Kidney tubule cell (primary cell): ENCODE measurements around the gene PEX10.
"Not testable (repeated sequence)": the region's sequence is repeated elsewhere in the genome, so short reads cannot be mapped to it uniquely, and the experiment has no call there.

Source experiments
- DNase-seq: peaks from one replicate; pipeline ENCODE4 v3.0.0-alpha.2; 2018; ENCODE audit warnings: low spot score

PEX10 gene

DNA sequence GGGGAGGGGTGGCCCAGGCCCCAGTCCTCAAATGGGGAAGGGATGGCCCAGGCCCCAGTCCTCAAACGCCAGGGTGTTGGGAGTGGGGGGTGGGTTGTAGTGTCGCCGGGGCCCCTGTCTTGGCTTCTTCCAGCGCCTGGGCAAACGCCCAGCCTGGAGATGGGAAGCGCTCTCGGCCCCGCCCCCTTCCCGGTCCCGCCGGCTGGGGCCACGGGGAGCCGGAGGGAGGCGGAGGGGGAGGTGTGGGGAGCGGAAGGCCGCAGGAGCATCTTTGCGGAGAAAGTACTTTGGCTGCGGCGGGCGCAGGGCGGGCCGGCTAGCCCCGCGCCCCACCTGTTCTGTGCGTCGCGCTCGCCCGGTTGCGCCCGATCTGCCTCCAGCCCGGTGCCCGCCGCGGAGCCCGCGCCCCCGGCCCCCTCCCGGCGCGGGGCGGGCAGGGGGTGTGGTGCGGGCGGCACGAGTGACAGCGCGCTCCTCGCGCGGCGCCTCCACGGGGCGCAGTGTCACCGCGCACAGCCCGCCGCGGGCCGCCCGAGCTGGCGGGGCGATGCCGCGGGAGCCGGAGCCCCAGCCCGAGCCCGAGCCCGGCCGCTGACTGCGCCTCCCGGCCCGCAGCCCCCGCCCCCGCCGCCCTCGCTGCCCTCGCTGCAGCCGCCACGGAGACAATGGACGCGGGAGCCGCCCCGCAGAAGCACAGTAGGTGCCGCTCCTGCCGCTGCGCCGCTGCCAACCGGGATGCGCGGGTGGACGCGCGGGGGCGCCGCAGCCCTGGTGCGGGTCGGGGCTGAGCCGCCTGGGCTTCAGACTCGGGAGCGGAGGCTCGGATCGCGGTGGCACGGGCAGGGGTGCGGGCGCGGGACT is 31.1 kb upstream of the PEX10 start:
- DNase-seq = peak; percentile 8

DNA sequence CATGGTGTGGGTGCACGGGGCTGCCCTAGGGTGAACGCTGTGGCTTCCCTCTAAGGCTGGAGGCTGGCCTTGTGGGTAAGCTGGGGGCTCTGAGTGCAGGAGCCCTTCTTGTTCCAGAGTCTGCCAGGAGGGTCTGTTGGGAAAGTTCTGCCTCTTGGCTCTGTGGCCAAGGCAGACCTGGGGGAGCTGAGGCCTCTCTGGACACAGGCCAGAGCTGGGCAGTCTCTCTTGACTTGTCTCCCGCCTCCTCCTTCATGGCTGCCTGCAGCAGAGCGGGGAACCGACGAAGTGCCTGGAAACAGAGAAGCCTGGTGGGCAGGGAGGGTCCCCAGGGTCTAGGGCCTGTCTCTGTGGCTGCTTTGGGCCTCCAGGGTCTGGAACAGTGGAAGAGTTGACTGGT is 30.3 kb upstream of the PEX10 start:
- DNase-seq = no peak

DNA sequence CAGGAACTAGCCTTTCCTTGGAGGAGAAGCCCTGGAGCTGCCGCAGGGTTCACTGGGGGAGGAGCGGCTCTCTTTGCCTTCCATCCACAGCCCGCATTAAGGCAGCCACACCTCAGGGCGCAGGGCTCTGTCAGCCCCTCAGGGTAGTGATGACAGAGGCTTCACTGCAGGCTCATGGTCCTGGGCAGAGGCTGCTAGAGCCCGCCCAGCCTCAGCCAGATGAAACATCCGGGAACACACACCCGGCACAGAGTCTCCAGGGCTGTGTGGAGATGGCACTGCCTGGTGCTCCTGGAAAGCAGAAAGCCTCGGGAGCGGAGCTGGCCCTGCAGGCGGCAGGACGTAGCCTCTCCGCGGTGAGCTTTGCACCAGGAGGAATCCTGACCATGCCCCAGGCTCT is 29.4 kb upstream of the PEX10 start:
- no peak for DNase-seq

- not testable (repeated sequence) for DNase-seq
These were observed 28.0 kb upstream of the PEX10 start for GRCh38 chr1:2440346-2440745.

GRCh38 chr1:2439369-2439768 is 27.0 kb upstream of the PEX10 start:
- DNase-seq = no peak

DNA sequence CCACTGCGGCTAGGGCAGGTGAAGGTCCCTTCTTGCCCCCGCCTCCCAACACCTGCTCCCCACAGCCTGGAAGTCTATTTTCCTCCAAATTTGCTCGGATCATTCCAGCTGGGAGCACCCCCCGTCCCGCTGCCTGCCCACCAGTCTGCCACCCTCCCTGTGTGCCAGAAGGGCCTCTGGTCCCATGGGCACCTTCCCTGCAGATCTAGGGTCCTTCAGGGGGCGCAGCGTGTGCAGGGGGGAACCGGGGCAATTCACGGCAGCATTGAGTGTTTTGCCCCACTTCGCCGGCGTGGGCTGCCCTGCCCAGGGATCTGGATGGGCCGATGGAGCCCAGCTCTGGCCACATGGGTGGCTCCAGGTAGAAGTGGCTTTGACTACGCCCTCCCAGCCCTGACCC is 26.3 kb upstream of the PEX10 start:
- no peak for DNase-seq

GRCh38 chr1:2438038-2438437 is 25.7 kb upstream of the PEX10 start:
- no peak for DNase-seq

DNA sequence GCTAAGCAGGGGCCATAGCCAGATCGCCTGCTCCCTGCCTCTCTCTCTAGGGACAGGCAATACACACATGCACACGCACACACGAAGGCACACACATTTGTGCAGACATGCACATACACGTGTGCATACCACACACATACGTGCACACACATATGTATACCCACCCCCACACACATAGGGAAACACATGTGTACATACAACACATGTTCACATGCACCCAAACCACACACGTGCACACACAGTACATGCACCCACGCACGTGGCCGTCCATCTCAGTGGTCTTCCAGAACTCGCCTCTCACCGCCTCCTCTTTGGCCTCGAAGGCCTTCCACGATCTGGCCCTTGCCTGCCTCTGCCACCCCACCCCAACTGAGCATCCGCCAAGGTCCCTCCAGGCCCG is 25.3 kb upstream of the PEX10 start:
- no peak for DNase-seq

DNA sequence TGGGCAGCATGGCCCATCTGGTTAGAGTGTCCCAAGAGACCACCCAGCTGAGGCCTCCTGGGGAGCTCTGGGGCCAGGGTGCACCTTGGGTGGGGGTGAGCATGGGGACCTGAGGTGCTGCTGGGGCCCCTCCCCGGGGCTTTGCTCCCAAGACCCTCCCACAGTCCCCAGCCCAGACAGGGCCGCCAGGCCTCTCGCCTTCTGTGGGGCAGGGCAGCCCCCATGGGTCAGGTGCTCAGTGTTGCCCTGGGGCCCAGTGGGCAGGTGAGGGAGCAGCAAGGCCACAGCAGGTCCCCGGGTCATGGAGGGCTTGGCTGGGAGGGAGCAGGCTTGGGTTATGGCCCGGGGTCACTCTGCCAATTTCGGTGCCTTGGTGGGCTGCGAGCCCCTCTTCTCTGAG is 24.5 kb upstream of the PEX10 start:
- no peak for DNase-seq

- no peak for DNase-seq
These were observed 23.5 kb upstream of the PEX10 start for GRCh38 chr1:2435746-2436355.

- no peak for DNase-seq
These were observed 22.7 kb upstream of the PEX10 start for GRCh38 chr1:2435091-2435490.

DNA sequence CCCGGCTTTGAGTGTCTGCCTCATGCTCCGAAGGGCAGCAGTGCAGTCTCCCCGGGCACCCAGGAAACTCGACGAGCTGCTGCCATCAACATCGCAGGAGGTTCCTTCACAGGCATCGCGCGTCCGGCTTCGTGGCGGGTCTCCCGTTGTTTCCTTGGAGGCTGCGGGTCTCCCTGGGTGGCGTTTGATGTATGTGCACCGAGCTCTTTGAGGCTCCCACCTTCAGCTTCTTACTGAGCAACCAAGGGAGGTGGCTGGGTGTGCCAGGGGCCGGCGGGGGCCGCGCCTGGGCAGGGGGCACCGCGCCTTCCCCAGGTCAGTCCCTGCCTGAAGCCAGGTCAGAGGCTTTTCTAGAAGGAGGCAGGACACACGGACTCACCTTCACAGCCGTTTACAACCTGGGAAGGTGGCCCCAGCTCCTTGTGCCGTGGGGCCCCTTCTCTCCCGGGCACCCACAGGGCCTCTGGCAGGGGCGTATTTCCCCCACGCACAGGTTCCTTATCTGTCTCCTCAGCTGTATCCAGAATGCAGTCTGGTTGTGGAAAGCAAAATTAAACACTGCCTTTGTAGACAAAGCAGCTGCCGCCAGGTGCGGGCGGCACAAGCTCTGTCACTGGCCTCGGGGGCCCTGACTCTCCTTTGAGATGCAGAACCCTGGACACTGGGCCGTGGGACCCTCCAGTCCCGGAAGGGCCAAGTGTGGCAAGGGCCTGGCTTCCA is 21.7 kb upstream of the PEX10 start:
- DNase-seq = no peak

GRCh38 chr1:2433196-2433595 is 20.8 kb upstream of the PEX10 start:
- no peak for DNase-seq

GRCh38 chr1:2432441-2432844 is 20.1 kb upstream of the PEX10 start:
- no peak for DNase-seq

- DNase-seq = no peak
These were observed 19.2 kb upstream of the PEX10 start for GRCh38 chr1:2431518-2431917.

DNA sequence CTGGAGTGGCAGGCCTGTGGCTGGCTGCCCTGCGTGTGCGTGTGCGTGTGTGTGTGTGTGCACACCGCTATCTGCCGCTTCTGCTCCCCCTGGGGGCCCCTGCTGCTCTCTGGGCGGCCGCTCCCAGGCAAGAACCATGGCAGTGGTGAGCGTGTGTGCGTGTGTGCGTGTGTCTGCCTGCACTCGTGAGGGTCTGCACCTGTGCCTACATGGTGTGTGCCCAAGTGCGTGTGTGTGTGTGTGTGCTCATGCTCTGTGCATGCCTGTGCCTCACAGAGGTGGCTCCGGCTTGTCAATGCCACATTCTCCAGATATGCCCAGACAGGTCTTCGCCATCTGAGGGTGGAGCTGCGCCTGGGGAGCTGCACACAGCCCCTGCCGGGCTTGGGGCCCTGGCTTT is 18.7 kb upstream of the PEX10 start:
- no peak for DNase-seq

DNA sequence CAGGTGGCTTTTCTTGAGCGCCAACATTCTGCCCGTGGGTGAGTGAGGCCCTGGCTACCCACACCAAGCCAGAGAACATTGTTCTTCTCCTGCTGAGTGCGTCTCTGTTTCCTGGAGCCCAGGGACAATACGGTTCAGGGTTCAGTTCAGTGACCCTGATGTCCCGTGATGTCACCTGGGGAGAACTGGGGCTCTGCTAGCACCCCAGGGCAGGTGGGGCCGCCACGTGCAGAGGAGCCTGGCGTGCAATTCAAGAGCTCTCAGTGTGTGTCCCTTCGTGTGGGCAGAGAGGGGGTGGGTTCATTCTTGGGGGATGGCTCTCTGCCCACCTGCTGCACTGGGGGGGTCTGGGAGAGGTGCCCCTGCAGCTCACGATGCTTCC is 18.2 kb upstream of the PEX10 start:
- no peak for DNase-seq

GRCh38 chr1:2429780-2430591 is 17.6 kb upstream of the PEX10 start:
- DNase-seq = no peak

DNA sequence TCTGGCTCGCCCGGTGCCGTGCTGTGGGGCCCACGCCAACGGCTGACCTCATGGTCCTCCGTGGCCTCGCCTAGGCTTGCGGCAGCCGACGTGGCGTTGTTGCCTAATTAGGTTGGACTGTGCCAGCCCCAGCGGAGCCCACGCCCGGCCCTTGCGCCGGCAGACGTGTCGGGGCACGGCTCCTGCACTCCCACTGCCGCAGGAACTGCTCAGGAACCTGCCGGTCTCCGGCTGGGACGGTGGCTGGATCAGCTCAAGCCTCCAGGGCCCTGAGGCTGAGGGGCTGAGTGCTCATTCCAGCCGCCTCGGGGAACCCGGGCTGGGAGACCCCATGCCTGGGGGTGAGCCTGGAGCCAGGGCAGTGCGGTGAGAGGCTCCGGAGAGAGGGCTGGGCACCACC is 16.1 kb upstream of the PEX10 start:
- DNase-seq = no peak

GRCh38 chr1:2427976-2428375 is 15.6 kb upstream of the PEX10 start:
- no peak for DNase-seq

GRCh38 chr1:2427051-2427450 is 14.7 kb upstream of the PEX10 start:
- no peak for DNase-seq

- DNase-seq = no peak
These were observed 14.2 kb upstream of the PEX10 start for GRCh38 chr1:2426540-2426939.
